CMK (cell line): ENCODE data around the gene RETREG1.
"Not testable (repeated sequence)": the region's sequence is repeated elsewhere in the genome, so short reads cannot be mapped to it uniquely, and the experiment has no call there.

Experiments used
- DNase-seq: peaks from one replicate; pipeline ENCODE4 v3.0.0-alpha.2; 2010; ENCODE audit warnings: low read depth

Gene RETREG1

GRCh38 chr5:16455668-16456067 is 161.1 kb downstream of the RETREG1 start:
- DNase-seq, result no peak

DNA sequence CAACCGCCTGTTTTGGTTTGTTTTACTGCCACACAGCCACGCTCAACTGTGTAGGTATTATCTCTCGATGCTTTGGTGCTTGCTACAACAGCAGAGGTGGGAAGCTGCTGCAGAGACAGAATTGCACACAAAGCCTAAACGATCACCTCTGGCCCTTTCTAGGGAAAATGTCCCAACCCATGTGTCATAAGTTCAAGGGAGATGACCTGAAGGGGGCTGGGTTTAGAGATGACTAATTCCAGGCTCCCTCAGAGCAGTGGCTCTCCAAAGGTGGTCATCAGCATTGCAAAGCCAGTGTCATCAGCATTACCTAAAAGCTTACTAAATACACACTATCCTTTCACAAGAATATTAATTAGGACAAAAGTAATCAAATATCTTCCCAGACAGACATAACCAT is 162.1 kb downstream of the RETREG1 start:
- no peak for DNase-seq

- DNase-seq, result no peak
Observed at GRCh38 chr5:16453609-16454008, 163.2 kb downstream of the RETREG1 start.

DNA sequence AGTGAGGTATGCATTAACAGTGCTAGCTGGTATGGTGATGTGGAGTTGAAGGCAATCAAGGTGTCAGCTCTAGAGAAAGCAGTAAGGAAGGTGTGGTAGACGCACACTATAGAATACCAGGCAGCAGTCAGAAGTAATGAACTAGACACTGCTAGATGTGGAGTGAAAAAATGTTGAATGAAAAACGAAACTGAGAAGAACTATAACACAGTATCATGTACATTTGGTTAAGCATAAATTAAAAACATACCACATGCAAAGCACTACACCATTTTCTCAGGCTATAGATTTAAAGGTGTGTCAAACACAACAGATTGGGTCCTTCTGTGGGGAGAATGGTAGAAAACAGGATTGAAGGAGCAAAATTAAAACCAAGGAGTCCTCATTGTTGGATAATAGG is 166.6 kb downstream of the RETREG1 start:
- no peak for DNase-seq

DNA sequence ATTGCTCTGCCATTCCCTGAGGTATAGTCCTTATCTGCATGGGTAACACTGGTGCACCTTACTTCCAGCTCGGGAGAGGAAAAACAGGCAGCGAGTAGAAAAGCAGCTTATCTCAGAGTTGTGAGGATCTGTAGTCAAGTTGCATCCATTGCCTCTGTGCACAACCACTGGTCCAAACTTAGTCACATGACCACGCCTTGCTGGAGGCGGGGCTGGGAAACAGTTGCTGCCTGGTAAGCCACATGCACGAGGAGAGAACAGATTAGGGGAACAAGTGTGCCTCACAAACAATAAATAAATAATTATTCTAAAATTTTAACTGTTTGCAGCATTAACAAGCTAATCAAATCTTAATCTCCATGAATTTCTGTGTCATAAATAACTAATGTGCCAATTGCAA is 169.8 kb downstream of the RETREG1 start:
- DNase-seq, result no peak

DNA sequence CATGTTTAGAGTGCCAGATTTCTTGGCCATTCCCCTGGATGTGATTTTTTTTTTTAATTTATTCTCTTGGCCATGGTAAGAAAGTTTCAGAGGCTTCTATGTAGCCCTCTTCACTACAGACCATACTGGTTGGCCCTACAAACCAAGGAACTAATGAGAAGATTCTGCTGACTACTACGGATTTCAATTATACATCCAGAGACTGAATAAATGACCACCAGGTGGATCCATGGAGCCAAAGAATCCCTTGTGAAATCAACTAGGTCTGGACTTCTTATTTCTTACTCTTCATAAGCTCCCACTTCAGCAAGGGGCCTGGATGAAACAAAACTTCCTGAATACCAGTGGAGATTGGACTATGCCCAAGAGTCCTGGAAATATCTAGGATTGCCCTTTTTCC is 178.8 kb downstream of the RETREG1 start:
- DNase-seq, result no peak

GRCh38 chr5:16436065-16436682 is 180.6 kb downstream of the RETREG1 start:
- DNase-seq, result not testable (repeated sequence)

DNA sequence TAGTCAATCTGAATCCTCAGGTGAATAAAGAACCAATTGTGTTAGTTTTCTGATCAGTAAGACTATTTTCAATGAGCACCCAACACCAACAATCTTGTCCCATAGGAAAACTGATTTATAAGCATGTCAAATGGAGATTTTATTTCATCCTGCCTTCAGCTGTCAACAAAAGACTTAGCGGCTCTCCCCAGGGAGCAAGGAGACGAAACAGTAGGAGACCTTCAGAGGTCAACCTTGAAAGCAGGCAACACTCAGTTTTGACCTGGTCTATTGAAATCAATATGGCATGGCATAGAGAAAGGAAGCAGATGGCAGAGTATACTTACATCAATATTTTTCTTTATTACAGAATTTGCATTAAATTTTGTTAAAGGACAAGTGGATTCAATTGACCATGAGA is 185.3 kb downstream of the RETREG1 start:
- no peak for DNase-seq

DNA sequence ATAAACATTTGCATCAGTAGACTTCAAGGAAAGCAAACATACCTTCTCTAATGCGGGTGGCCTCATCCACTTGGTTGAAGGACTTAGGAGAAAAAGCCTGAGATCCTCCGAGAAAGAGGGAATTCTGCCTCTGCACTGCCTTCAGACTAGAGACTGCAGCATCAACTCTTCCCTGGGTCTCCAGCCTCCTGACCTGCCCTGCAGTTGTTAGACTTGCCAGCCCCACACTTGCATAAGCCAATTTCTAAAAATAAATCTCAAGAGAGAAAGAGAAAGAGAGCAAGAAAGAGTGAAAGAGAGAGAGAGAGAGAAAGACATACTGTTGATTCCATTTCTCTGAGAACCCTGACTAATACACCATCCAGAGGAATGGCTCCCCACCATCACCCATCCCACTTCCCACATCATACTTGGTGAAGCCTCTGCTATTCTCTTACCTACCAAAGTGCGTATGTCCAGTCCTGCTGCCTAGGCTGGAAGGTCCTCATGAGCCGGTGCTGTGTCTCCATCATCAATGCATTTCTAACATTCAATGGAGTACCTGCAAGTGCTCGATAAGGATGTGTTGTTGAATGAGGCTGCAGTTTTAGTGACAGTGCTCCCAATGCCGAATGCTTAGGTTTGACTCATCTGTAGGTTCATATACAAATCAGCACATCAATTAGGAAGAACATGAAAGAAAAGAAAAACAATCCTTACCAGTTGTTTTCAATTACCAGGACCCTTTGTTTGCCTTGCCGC is 186.3 kb downstream of the RETREG1 start:
- DNase-seq, result no peak

- DNase-seq, result no peak
Observed at GRCh38 chr5:16428359-16428758, 188.4 kb downstream of the RETREG1 start.

DNA sequence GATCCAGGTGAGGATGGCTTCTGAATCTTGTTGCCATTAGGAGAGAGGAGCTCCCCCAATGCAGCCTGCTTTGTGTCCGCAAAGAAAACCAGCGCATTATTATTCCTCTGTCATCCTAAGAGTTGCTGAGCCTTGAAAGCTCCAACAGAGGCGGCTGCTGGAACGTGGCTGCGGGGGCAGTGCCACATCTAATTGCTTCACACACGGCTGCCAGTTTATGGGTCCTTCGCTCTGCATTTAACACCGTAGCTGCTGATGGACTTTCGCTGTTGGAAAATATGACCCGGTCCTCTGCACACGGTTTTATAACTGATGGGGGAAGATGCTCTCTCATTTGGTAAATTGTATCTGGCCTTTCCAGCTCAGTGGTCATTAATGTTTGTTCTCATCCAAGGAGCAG is 189.2 kb downstream of the RETREG1 start:
- no peak for DNase-seq
